ENCODE data around the gene AZU1. TPM values are rescaled to one million over a fixed set of nuclear protein-coding genes. Genes with fewer than 3 reads are reported as not detected.

AZU1 gene
- polyA plus RNA-seq, 3 donors, result 2.7 to 5.7 (median 4.3) TPM

DNA sequence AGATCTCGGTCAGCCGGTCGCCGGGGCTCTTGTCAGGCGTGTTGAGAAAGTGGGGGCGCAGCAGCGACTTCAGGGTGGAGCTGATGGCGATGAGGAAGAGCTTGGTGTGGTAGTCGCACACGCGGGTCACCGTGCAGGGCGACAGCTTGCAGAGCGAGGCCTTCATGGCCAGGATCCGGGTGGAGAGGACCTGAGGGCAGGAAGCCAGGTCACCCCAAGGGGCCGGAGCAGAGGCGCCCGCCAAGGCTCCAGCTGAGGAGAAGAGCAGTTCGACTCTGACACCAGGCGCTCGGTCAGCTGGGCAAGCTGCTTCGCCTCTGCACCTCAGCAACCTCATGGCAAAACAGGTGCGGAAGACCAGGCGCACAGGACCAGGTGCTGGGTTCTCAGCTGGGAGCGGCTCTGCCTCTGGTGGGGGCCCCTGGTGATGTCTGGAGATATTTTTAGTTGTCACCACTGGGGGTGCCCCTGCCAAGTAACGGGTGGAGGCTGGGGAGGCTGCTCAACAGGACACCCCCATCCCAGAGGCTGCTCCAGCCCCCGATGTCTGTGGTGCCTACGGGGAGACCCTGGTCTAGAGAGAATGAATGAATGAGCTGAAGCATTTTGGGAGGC is 47.7 kb downstream of the AZU1 start:
- Histone ChIP-seq H3K9ac (ENCODE audit: insufficient read depth, low read length, poor library complexity, severe bottlenecking) (no peak overlapping the region), H4K20me1 (ENCODE audit: insufficient read depth, low read length) (peaks cover 7% of the 10 kb centered on the region), H3K4me1 (ENCODE audit: control insufficient read depth in 1 of 2, insufficient read depth in 2 of 2, low read length in 2 of 2) (peaks cover 8 to 10% of the 10 kb centered on the region in 2 donors), H2AFZ (ENCODE audit: insufficient read depth, low read depth, low read length, poor library complexity, severe bottlenecking) (no peak overlapping the region), H3K27me3 (ENCODE audit: control insufficient read depth in 2 of 2, insufficient read depth in 2 of 2, low read length in 2 of 2) (no peaks in the 10 kb centered on the region), H3K36me3 (replicated peaks in 1 of 2; ENCODE audit: control insufficient read depth in 1 of 2, insufficient read depth in 2 of 2, low read length in 2 of 2) (peaks cover 13 to 27% of the 10 kb centered on the region in 2 donors), H3K4me3 (replicated peaks in 1 of 3; ENCODE audit: low read depth in 2 of 3, low read length in 3 of 3) (no peak overlapping the region), H3K9me3 (replicated peaks in 1 of 2; ENCODE audit: control insufficient read depth in 1 of 2, insufficient read depth in 1 of 2, low read length in 2 of 2) (no peaks in the 10 kb centered on the region), H3K27ac (ENCODE audit: low read depth in 1 of 2, low read length in 2 of 2) (no peak overlapping the region), H3K79me2 (ENCODE audit: insufficient read depth, low read length) (no peaks in the 10 kb centered on the region), H3K4me2 (replicated peaks; ENCODE audit: extremely low read depth, low read length, poor library complexity, severe bottlenecking) (no peak overlapping the region)
- H3K9me3 Mint-ChIP-seq, result no peaks in the 10 kb centered on the region
- peaks cover 29 to 64% of the 10 kb centered on the region in 2 donors for H3K36me3 Mint-ChIP-seq
- TF ChIP-seq, protein P1, sequence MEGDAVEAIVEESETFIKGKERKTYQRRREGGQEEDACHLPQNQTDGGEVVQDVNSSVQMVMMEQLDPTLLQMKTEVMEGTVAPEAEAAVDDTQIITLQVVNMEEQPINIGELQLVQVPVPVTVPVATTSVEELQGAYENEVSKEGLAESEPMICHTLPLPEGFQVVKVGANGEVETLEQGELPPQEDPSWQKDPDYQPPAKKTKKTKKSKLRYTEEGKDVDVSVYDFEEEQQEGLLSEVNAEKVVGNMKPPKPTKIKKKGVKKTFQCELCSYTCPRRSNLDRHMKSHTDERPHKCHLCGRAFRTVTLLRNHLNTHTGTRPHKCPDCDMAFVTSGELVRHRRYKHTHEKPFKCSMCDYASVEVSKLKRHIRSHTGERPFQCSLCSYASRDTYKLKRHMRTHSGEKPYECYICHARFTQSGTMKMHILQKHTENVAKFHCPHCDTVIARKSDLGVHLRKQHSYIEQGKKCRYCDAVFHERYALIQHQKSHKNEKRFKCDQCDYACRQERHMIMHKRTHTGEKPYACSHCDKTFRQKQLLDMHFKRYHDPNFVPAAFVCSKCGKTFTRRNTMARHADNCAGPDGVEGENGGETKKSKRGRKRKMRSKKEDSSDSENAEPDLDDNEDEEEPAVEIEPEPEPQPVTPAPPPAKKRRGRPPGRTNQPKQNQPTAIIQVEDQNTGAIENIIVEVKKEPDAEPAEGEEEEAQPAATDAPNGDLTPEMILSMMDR (IDR thresholded peaks at IDR 0.05), result no peak
- no peak for DNase-seq
- no peak overlapping the region for H3K4me3 Mint-ChIP-seq
- peak overlapping the region in 1 of 7 donors; percentile 32 for H3K27ac Mint-ChIP-seq
- H3K27me3 Mint-ChIP-seq (ENCODE audit: low read depth in 3 of 3), result peaks cover 0 to under 1% (median 0%) of the 10 kb centered on the region in 3 donors
- WGBS (ENCODE audit: insufficient coverage), result 96% methylated on average over 21 of the region's 28 CpGs
- peaks cover 5% of the 10 kb centered on the region for H3K4me1 Mint-ChIP-seq
- intact Hi-C loops (cut with micrococcal nuclease), result no loop called here

DNA sequence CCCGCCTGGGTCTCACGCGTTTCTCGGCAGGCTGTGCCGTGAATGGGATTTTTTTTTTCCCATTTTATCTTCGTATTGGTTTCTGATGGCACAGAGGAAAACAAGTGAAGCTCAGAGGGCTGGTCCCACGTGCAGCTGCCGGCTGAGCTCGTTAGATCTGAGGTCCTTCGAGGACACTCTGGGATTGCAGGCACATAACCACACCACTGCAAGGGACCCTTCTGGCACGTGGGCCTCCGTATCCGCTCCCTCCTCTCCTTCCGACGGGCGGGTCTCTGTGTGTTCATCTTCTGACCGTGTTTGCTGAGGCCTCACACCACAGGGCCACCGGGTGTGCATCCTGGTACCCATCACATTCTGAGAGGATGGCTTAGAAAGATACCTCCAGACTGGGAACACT is 48.5 kb downstream of the AZU1 start:
- 96% methylated on average over 14 of the region's 18 CpGs for WGBS (ENCODE audit: insufficient coverage)
- Mint-ChIP-seq H3K36me3 (peaks cover 29 to 64% of the 10 kb centered on the region in 2 donors), H3K4me1 (peaks cover 5% of the 10 kb centered on the region), H3K27ac (peak overlapping the region in 1 of 7 donors; percentile 33), H3K9me3 (peaks cover 0 to under 1% (median 0%) of the 10 kb centered on the region in 7 donors), H3K4me3 (no peak overlapping the region), H3K27me3 (ENCODE audit: low read depth in 3 of 3) (no peaks in the 10 kb centered on the region)
- Histone ChIP-seq H3K9me3 (replicated peaks in 1 of 2; ENCODE audit: control insufficient read depth in 1 of 2, insufficient read depth in 1 of 2, low read length in 2 of 2) (no peaks in the 10 kb centered on the region), H3K4me1 (ENCODE audit: control insufficient read depth in 1 of 2, insufficient read depth in 2 of 2, low read length in 2 of 2) (peaks cover 8 to 10% of the 10 kb centered on the region in 2 donors), H3K36me3 (replicated peaks in 1 of 2; ENCODE audit: control insufficient read depth in 1 of 2, insufficient read depth in 2 of 2, low read length in 2 of 2) (peaks cover 15 to 23% of the 10 kb centered on the region in 2 donors), H3K9ac (ENCODE audit: insufficient read depth, low read length, poor library complexity, severe bottlenecking) (no peak overlapping the region), H3K27ac (ENCODE audit: low read depth in 1 of 2, low read length in 2 of 2) (no peak overlapping the region), H3K27me3 (ENCODE audit: control insufficient read depth in 2 of 2, insufficient read depth in 2 of 2, low read length in 2 of 2) (no peaks in the 10 kb centered on the region), H2AFZ (ENCODE audit: insufficient read depth, low read depth, low read length, poor library complexity, severe bottlenecking) (no peak overlapping the region), H3K4me2 (replicated peaks; ENCODE audit: extremely low read depth, low read length, poor library complexity, severe bottlenecking) (no peak overlapping the region), H4K20me1 (ENCODE audit: insufficient read depth, low read length) (peaks cover 3% of the 10 kb centered on the region), H3K79me2 (ENCODE audit: insufficient read depth, low read length) (no peaks in the 10 kb centered on the region), H3K4me3 (replicated peaks in 1 of 3; ENCODE audit: low read depth in 2 of 3, low read length in 3 of 3) (no peak overlapping the region)
- DNase-seq, result no peak
- TF ChIP-seq, protein P1 (IDR thresholded peaks at IDR 0.05), result no peak
- intact Hi-C loops (cut with micrococcal nuclease), result no loop called here
